Peyer's patch (tissue), 4 donors: Measurements from ENCODE around the gene SH3RF1. TPM values are rescaled to one million over a fixed set of nuclear protein-coding genes. Genes with fewer than 3 reads are reported as not detected.

ENCODE experiments used
- DNase-seq, 3 donors: peaks; one replicate each; pipeline ENCODE4 v3.0.0-alpha.2; 2017 to 2019
- H3K27ac ChIP-seq, 4 donors: fragments of 200-600 bp; sonication (generic); one replicate each; pipeline ENCODE4 v1.5.1; 2016 to 2019
- H3K27me3 ChIP-seq, 2 donors: fragments of 200-600 bp; sonication (generic); one replicate each; pipeline ENCODE4 v1.5.1; 2019
- H3K36me3 ChIP-seq, 3 donors: fragments of 200-600 bp; sonication (generic); one replicate each; pipeline ENCODE4 v1.5.1; 2016 to 2019
- H3K4me1 ChIP-seq, 4 donors: fragments of 200-600 bp; sonication (generic); one replicate each; pipeline ENCODE4 v1.5.1; 2016 to 2019
- H3K4me3 ChIP-seq, 4 donors: fragments of 200-600 bp; sonication (generic); 1 replicate in 3 of 4; 2 replicates in 1 of 4; pipeline ENCODE4 v1.5.1; 2016 to 2019; ENCODE audit warnings: mild to moderate bottlenecking in 1 of 4
- H3K9me3 ChIP-seq, 4 donors: fragments of 200-600 bp; sonication (generic); one replicate each; pipeline ENCODE4 v1.5.1; 2016 to 2019; ENCODE audit warnings: mild to moderate bottlenecking in 1 of 4
- POLR2A ChIP-seq, 2 donors: fragments of 450-650 bp; IDR thresholded peaks; one replicate each; pipeline ENCODE4 v1.5.1; 2017; ENCODE audit warnings: antibody characterized with exemption in 2 of 2, mild to moderate bottlenecking in 2 of 2, moderate library complexity in 2 of 2
- total RNA-seq, 4 donors: library from RNA; depleted of rRNA; stranded (reverse); fragments of >200 nt; gene quantifications; one replicate each; pipeline ENCODE4 v1.1.0, GENCODE V29; 2016
- TF ChIP-seq, protein P1 (sequence below), 6 experiments: fragments of 450-650 bp in 4 of 6; fragments of 200-600 bp in 2 of 6; sonication (generic) in 1 of 6; IDR thresholded peaks; one replicate each; pipeline ENCODE4 v1.5.1; 2017 to 2019; ENCODE audit warnings: antibody characterized with exemption in 6 of 6, mild to moderate bottlenecking in 3 of 6, moderate library complexity in 1 of 6

Gene SH3RF1
- total RNA-seq, 4 donors from 2014 or later = 23.1 to 55.0 (median 48.1) TPM

DNA sequence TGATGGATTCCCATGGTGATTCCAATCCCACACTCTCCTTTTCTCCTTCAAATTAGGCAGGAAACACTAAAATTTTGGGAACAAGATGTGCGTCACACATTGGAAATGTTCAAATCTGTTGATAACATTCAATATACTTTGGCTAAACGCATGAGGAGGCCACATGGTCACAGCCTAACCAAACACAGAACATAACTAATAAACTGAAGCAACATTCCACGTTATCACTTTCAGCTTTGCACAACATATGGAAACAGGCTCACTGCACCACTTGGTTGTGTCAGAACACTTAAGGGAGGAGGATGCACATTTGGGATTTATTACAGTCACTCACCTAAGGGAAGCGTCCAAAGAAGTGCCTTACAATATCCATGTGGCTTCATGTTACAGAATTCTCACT, 4.7 kb downstream of the SH3RF1 start:
- H3K9me3 ChIP-seq = no peaks in the 10 kb centered on the region
- no peak overlapping the region for H3K4me3 ChIP-seq
- peaks cover 0 to 19% (median 0%) of the 10 kb centered on the region in 3 donors for H3K36me3 ChIP-seq
- no peaks in the 10 kb centered on the region for H3K27me3 ChIP-seq
- peaks cover 0 to 26% (median 2%) of the 10 kb centered on the region in 4 donors for H3K4me1 ChIP-seq
- DNase-seq = no peak
- no peak overlapping the region for H3K27ac ChIP-seq
- no peak for TF ChIP-seq POLR2A (IDR thresholded peaks at IDR 0.05)
- TF ChIP-seq, protein P1, sequence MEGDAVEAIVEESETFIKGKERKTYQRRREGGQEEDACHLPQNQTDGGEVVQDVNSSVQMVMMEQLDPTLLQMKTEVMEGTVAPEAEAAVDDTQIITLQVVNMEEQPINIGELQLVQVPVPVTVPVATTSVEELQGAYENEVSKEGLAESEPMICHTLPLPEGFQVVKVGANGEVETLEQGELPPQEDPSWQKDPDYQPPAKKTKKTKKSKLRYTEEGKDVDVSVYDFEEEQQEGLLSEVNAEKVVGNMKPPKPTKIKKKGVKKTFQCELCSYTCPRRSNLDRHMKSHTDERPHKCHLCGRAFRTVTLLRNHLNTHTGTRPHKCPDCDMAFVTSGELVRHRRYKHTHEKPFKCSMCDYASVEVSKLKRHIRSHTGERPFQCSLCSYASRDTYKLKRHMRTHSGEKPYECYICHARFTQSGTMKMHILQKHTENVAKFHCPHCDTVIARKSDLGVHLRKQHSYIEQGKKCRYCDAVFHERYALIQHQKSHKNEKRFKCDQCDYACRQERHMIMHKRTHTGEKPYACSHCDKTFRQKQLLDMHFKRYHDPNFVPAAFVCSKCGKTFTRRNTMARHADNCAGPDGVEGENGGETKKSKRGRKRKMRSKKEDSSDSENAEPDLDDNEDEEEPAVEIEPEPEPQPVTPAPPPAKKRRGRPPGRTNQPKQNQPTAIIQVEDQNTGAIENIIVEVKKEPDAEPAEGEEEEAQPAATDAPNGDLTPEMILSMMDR (IDR thresholded peaks at IDR 0.05) = no peak

DNA sequence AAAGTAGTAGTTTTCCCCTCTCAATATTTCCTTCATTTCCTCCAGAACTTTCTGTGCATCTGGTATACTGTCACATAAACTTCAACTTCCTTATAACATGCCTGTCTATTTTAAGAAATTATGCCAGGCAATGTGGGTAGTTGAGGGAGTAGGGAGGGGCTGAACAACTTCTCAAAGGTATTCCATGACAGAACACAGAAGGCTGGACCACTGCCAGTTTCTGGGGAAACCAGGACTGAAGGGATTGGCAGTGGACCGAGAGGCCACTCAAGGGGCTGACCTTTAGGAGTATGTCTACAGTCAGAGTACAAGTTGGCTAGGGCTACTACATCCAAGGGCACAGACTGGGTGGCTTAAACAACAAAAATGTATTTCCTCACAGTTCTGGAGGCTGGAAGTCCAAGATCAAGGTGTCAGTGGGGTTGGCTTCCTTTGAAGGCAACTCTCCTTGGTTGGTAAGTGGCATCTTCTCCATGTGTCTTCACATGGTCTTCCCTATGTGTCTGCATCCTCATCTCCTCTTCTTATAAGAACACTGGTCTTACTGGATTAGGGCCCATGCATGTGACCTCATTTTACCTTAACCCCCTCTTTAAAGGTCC, 6.9 kb downstream of the SH3RF1 start:
- Histone ChIP-seq H3K36me3 (peaks cover 0 to 19% (median 0%) of the 10 kb centered on the region in 3 donors), H3K4me3 (no peak overlapping the region), H3K27me3 (no peaks in the 10 kb centered on the region), H3K9me3 (no peaks in the 10 kb centered on the region), H3K27ac (peak overlapping the region in 1 of 4 donors; percentile 40), H3K4me1 (peaks cover 0 to 30% (median 2%) of the 10 kb centered on the region in 4 donors)
- peak in 1 of 3 donors; percentile 63 for DNase-seq
- TF ChIP-seq, protein P1 (IDR thresholded peaks at IDR 0.05) = no peak
- no peak for TF ChIP-seq POLR2A (IDR thresholded peaks at IDR 0.05)

DNA sequence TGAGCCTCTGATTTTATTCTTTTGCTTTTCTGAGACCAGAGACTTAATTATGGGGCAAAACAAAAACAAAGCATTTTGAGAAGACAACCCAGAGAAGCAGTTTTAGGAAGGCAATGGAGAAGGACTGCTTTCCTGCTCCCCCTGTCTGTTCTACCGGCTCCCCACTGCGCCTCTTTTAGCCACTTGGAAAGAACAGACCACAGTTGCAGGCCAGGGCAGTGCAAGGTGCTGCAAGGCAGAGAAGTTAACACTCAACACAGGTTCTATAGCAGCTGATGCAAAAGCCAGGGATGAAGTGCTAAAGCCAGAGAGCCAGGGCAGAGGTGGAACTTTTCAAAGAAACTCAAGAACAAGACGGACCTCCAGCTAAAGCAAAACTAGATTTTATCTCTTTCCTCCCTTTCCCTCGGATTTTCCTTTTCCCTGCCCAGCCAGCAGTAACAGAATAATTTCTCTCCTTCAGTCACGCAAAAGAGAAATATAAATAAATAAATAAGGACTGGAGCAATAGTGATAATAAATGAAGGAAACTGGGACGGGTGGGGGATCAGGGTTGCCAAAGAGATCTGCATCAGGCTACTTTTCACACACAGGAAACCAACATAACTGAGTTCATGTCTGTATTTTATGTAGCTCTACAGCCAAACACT, 10.4 kb downstream of the SH3RF1 start:
- Histone ChIP-seq H3K36me3 (peaks cover 0 to 19% (median 0%) of the 10 kb centered on the region in 3 donors), H3K27ac (no peak overlapping the region), H3K4me1 (peaks cover 0 to 31% (median 0%) of the 10 kb centered on the region in 4 donors), H3K9me3 (no peaks in the 10 kb centered on the region), H3K27me3 (no peaks in the 10 kb centered on the region), H3K4me3 (no peak overlapping the region)
- TF ChIP-seq, protein P1 (IDR thresholded peaks at IDR 0.05) = no peak
- TF ChIP-seq POLR2A (IDR thresholded peaks at IDR 0.05) = no peak
- DNase-seq = no peak

DNA sequence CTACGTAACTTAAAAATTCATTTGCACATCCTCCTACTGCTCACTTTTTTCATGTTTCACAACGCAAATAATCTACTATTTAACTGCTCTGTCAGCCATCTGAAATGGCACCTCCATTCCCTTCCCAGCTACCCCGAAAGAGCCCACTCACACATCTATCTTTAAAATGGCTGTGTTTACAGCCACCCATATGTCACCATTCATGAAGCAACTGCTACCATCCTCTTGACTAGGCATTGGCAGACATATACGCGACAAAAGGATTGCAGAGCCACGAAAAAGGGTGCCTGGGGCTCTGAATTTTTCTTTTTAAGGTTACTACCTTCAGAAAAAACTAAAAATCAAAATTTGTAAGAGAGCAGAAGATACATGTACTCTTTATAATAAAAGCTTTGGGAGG, 11.5 kb downstream of the SH3RF1 start:
- no peaks in the 10 kb centered on the region for H3K9me3 ChIP-seq
- no peak overlapping the region for H3K27ac ChIP-seq
- H3K4me3 ChIP-seq = no peak overlapping the region
- no peak for DNase-seq
- H3K4me1 ChIP-seq = peaks cover 0 to 42% (median 0%) of the 10 kb centered on the region in 4 donors
- TF ChIP-seq, protein P1 (IDR thresholded peaks at IDR 0.05) = no peak
- TF ChIP-seq POLR2A (IDR thresholded peaks at IDR 0.05) = no peak
- peaks cover 0 to 16% (median 0%) of the 10 kb centered on the region in 3 donors for H3K36me3 ChIP-seq
- no peaks in the 10 kb centered on the region for H3K27me3 ChIP-seq

DNA sequence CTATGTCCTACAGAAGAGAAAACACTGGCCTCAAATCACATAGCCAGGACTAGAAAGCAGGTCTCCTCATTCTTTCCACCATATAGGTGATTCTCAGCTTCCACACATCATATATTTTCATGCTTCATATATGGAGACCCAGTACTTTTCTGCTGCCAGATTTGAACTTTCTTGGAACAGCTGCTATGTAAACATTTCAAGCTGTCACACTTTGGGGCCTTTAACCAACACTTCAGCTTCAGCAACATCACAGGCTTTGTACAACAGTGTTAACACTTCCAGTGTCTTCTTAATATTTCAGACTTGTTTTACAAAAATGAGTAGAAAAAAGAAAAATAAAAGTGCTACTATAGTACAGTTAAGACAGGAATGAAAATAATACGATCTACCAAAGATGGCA, 12.6 kb downstream of the SH3RF1 start:
- Histone ChIP-seq H3K36me3 (peaks cover 0 to 9% (median 0%) of the 10 kb centered on the region in 3 donors), H3K4me1 (peaks cover 0 to 47% (median 0%) of the 10 kb centered on the region in 4 donors), H3K4me3 (no peak overlapping the region), H3K27me3 (no peaks in the 10 kb centered on the region), H3K9me3 (no peaks in the 10 kb centered on the region), H3K27ac (no peak overlapping the region)
- DNase-seq = no peak
- no peak for TF ChIP-seq POLR2A (IDR thresholded peaks at IDR 0.05)
